SHP77 (cell line): ENCODE results near the gene AGTRAP.

Experiments used
- DNase-seq, 2 experiments: peaks; one replicate each; lab custom pipeline; 2025; lab: John Stamatoyannopoulos, UW

Gene AGTRAP

GRCh38 chr1:11761988-11762406 lies 26.1 kb downstream of the AGTRAP start, which contains the start of gene C1orf167:
Gene C1orf167 (plus strand): TSS chr1:11762193. CDS start chr1:11764401, 2,208 bp downstream.
- DNase-seq: no peak

DNA sequence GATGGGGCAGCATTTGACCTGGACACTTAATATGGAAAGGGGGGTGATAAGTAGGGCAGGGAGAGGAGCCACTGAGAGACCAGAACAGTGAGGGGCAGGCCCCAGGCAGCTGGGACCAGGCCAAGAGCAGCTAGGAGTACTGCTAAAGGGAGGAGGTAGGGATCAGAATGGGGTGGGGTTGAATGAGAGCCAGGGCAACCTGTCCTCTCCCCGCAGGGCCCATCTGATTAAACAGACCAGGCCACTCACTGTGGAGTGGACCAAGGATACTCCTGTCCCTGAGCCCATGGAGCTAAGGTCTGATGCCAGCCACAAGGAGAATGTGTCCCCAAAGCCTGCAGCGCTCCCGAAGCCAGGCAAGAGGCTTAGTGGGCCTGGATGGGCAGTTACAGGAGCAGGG lies 28.2 kb downstream of the AGTRAP start:
- no peak for DNase-seq

- DNase-seq: no peak
These were observed 28.6 kb downstream of the AGTRAP start for GRCh38 chr1:11764519-11764918.

DNA sequence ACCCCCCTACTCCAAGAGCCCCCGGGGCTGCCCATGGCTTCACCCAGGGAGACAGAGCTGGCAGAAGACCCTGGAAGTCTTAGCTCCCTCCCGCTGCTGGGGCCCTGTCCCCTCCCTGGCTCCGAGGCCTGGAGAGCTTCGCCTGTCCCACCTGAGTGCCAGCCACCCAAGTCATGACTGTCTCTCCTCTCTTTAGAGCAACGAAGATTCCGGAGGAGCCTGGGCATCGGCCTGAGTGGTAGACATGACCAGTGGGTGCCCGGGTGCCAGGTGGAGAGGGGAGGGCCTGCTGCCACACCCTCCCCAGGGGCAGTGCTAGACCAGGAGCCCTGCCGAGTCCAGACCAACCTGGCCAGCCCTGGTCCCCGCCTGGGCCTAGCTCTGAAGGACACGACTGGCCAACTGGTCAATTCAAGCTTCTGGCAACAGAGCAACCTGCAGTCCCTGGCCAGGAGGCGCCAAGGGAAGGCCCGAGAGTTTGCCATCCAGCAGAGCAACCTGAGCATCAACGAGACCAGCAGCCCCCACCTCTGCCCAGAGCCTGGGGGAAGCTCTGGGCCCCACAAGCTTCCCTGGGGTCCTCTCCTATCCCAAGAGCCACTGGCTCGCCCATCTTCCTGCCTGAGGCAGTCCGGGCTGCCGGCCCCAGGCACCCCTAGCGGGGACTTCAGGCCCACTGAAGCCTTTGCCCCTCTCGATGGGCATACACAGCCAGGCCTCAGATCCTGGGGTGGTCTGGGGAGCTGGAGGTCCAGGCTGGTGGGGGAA lies 29.9 kb downstream of the AGTRAP start:
- DNase-seq: no peak

DNA sequence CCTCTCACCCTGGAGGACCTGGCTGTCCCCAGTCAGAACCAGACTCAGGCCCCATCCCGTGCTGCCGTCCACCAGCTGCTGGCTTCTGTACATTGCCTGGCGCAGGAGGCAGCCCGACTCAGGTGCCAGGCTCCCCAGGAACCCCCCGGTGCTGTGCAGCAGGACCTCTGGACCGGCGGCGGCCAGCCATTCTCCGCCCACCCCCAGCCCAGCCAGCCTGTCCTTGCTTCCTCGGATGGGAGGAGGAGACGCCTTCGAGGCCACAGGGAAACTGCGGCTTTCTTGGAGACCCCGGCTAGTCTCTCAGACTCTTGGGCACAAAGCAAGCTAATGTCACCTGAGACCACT lies 30.5 kb downstream of the AGTRAP start:
- no peak for DNase-seq

DNA sequence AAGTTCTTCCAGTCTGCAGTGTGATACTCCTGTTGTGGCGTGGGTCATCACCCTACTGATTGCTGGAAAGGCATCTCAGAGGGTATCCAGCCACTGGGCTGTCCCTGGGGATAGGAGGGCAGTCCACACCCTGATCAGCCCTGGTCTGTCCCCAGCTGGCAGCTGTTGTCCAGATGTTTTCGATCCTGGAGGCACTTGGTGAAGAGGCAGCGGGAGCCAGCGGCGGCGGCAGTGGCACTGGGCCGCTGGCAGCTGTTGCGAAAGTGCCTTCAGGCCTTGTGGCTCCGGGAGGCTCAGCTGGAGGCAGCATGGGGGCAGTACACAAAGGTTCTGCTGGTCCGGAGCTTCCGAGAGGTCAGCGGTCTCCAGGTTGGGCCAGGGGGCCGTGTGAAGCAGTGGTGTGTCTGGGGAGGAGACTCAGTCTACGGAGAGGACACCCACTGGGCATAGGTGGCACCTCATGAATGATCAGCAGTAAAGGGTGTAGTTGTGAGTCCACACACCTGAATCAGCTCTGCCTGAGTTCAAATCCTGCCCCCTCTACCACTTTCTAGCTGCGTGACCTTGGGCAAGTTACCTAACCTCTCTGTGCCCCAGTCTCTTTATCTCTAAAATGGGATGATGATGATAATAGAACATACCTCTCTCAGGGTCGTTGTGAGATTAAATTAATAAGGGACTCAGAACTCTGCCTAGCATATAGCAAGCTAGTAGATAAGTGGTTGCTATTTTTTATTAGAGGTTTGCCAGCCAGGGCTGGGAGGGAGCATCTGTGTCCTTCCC lies 32.2 kb downstream of the AGTRAP start:
- no peak for DNase-seq

- no peak for DNase-seq
These were observed 32.9 kb downstream of the AGTRAP start for GRCh38 chr1:11768821-11769220.

DNA sequence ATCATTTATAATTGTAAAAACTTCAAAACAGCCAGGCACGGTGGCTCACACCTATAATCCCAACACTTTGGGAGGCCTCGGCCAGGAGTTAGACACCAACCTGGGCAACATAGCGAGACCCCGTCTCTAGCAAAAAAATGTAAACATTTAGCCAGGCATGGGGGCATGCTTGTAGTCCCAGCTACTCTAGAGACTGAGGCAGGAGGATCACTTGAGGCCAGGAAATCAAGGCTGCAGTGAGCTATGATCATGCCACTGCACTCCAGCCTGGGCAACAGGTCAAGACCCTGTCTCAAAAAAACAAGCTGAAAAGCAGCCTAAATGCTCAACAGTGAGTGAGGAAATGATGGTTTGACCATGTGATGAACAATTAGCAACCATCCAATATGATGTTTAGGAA lies 33.3 kb downstream of the AGTRAP start:
- DNase-seq: no peak

GRCh38 chr1:11770011-11770410 lies 34.1 kb downstream of the AGTRAP start:
- no peak for DNase-seq

GRCh38 chr1:11771481-11772043 lies 35.6 kb downstream of the AGTRAP start:
- DNase-seq: no peak

DNA sequence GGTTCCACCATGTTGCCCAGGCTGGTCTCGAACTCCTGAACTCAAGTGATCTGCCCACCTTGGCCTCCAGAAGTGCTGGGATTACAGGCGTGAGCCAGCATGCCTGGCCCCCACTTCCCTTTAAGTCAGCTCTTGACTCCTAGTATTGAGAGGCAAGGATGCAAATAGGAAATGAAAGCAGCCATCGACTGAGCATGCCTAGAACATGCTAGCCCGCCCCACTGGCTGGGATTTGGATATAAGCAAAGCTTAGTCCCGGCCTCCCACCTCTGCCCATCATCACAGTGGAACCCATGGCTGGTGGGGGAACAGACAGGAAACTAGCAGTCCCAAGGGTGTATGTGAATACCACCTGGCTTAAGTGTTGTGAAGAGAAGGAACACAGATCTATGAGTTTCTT lies 36.5 kb downstream of the AGTRAP start:
- DNase-seq: no peak

DNA sequence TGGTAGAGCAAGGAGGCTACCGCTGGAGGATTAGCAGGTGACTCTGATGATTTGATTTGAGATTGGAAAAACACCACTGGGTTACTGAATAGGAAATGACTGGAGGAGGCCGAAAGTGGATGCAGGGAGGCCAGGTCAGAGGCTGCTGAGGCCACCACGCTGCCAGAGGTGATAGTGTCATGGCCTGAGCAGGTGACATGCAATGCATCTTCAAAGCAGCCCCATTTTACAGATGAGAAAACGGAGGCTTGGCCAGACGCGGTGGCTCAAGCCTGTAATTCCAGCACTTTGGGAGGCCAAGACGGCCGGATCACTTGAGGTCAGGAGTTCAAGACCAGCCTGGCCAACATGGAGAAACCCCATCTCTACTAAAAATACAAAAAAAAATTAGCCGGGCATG lies 38.8 kb downstream of the AGTRAP start:
- DNase-seq: no peak

DNA sequence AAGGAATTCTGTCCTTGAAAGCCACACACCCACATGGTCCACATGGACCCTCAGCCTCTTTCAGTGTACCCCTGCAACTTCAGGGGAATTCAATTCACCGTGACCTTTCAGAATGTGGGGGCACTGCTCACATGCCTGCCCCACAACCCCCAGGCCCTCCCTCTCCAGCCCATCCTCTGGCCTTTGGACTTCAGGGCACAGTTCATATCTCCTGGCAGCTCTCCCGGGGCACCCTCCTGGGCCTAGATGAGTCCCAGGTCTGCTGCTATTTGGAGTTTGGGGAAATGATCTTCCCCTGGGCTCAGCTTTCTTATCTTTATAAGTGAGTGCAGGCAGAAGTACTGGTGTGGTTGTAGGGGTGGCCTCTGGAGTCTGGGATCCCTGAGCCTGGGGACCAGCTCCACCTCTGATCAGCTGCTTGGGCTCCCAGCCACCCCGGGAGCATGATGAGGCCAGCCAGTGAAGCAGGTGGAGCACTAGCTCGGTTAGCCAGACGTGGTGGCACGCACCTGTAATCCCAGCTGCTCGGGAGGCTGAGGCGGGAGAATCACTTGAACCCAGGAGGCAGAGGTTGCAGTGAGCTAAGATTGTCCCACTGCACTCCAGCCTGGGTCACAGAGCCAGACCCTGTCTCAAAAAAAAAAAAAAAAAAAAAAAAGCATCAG lies 41.9 kb downstream of the AGTRAP start:
- DNase-seq: peak in 1 of 2 experiments; percentile 4

GRCh38 chr1:11778336-11778735 lies 42.4 kb downstream of the AGTRAP start:
- no peak for DNase-seq

- DNase-seq: no peak
These were observed 43.1 kb downstream of the AGTRAP start for GRCh38 chr1:11778844-11779623.

DNA sequence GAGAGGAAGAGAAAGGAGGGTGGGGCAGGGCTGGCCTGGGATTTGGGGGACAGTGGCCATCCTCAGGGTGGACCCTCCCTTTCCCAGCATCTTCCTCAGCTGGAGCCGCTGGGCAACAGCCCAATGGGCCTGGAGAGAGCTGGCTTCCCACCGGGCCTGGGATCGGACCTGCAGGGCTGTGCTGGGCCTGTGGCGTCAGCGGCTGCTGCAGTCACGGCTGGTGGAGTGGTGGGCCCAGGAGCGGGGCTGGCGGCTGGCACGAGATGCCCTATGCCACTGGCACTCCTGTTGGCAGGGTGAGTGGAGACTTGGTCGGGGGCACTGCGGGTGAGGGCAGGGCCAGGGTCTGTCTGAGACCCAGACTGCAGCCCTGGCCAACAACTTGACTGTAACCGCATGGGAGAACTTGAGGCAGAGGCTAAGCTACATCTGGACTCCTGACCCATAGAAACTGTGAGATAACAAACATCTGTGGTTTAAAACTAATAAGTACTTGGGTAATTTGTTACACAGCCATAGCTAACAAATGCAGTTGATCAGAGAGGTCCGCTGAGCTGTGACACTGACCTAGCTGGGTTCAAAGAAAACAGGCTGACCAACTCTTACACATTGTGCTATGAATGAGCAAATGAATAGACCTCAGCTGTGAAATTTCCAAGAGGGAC lies 43.9 kb downstream of the AGTRAP start:
- no peak for DNase-seq

DNA sequence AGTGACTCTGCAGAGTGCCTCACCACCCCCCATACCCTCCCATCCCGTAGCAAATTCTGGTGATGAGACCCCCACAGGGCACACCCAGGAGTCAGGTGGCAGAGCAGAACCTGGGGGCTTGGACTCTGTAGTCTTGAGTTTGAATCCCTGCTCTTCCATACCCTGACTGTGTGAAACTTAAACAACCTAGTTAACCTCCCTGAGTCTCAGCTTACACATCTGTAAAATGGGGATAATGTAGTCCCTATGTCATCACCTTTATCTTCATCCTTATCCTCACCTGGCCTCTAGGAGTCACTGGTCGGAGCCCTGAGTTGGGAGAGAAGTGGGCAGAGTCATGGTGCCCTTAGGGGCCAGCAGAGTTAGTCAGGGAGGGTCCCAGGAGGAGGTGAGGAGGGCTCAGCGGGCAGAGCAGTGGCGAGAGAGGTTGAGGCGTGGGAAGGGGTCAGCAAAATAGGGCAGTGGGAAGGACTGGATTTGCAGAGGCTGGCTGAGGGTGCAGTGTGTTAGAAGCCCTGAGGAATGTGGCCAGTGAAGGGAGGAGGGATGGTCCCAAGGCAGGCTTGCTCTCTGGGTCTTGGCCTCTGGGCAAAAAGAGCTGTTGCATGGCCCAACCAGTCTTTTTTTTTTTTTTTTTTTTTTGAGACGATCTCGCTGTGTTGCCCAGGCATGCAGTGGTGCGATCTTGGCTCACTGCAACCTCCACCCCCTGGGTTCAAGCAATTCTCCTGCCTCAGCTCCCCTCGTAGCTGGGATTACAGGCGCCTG lies 44.6 kb downstream of the AGTRAP start:
- DNase-seq: no peak

- DNase-seq: no peak
These were observed 45.4 kb downstream of the AGTRAP start for GRCh38 chr1:11781297-11781696.

GRCh38 chr1:11782127-11782708 lies 46.3 kb downstream of the AGTRAP start:
- DNase-seq: no peak

DNA sequence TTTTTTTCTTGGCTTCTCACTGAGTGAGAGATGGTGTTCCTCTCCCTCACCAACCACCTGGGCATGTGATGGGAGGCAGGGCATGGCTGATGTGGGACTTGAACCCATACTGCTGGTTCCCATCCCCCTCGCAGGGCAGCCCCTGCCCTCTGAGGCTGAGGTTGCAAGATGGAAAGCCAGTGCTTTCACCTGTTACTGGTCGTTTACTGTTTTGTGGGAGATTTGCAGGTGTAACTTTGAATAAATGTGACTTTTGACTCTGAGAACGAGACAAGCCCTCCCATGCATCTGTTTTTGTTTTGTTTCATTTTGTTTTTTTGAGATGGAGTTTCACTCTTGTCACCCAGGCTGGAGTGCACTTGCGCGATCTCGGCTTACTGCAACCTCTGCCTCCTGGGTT lies 47.6 kb downstream of the AGTRAP start:
- DNase-seq: no peak
